WTC11 (cell line): ENCODE measurements around the gene BATF.

Experiments used
- CTCF ChIP-seq: fragments of 200-600 bp; IDR thresholded peaks from 2 replicates; pipeline ENCODE4 v1.8.0; 2022; ENCODE audit warnings: antibody characterized with exemption
- HMGXB4 ChIP-seq: sonication (generic); formaldehyde crosslinking; IDR thresholded peaks from 2 replicates; pipeline ENCODE4 v1.8.1; 2023; ENCODE audit warnings: mild to moderate bottlenecking, moderate library complexity, missing genetic modification reagents
- MAX ChIP-seq: sonication (generic); formaldehyde crosslinking; IDR thresholded peaks from 2 replicates; pipeline ENCODE4 v1.8.0; 2022; ENCODE audit warnings: mild to moderate bottlenecking, missing genetic modification reagents
- MYBL2 ChIP-seq: sonication (generic); formaldehyde crosslinking; IDR thresholded peaks from 2 replicates; pipeline ENCODE4 v1.8.1; 2023; ENCODE audit warnings: mild to moderate bottlenecking, moderate library complexity, missing genetic modification reagents
- NR1H2 ChIP-seq: sonication (generic); formaldehyde crosslinking; IDR thresholded peaks from 2 replicates; pipeline ENCODE4 v1.9.0; 2021; ENCODE audit warnings: mild to moderate bottlenecking, moderate library complexity, missing genetic modification reagents
- ZNF138 ChIP-seq: sonication (generic); formaldehyde crosslinking; conservative IDR thresholded peaks from 2 replicates; pipeline ENCODE4 v1.8.1; 2022; ENCODE audit warnings: mild to moderate bottlenecking, moderate library complexity, missing genetic modification reagents
- TF ChIP-seq, protein P1 (sequence below): sonication (generic); formaldehyde crosslinking; IDR thresholded peaks from 2 replicates; pipeline ENCODE4 v1.8.1; 2023; ENCODE audit warnings: mild to moderate bottlenecking, missing genetic modification reagents
- TF ChIP-seq, protein P2 (sequence below): sonication (generic); formaldehyde crosslinking; IDR thresholded peaks from 2 replicates; pipeline ENCODE4 v1.8.1; 2022; ENCODE audit warnings: low read depth, missing genetic modification reagents, borderline replicate concordance

DNA sequence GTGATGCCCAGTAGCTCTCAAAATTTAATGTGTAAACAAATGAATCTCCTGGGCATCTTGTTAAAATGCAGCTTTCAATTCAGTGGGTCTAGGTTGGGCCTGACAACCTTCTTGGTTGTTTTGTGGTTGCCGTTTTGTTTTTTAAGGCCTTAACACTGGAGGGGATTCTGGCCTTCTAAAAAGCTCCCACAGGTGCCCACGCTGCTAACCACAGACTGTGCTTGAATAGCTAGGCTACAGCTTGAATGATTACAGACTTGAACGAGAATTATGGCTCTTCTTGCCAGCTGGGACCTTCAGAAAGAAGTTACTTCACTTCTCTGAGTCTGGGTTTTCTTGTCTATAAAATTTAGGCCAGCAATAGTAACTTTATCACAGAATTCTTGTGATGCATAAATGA is 54.8 kb downstream of the BATF start:
- TF ChIP-seq ZNF138 (CRISPR knock-in tag) (no peak), MYBL2 (no peak), CTCF (no peak), HMGXB4 (CRISPR knock-in tag) (no peak), MAX (CRISPR knock-in tag) (no peak), NR1H2 (no peak)
- TF ChIP-seq, protein P1, sequence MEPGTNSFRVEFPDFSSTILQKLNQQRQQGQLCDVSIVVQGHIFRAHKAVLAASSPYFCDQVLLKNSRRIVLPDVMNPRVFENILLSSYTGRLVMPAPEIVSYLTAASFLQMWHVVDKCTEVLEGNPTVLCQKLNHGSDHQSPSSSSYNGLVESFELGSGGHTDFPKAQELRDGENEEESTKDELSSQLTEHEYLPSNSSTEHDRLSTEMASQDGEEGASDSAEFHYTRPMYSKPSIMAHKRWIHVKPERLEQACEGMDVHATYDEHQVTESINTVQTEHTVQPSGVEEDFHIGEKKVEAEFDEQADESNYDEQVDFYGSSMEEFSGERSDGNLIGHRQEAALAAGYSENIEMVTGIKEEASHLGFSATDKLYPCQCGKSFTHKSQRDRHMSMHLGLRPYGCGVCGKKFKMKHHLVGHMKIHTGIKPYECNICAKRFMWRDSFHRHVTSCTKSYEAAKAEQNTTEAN (CRISPR knock-in tag), result no peak
- TF ChIP-seq, protein P2, sequence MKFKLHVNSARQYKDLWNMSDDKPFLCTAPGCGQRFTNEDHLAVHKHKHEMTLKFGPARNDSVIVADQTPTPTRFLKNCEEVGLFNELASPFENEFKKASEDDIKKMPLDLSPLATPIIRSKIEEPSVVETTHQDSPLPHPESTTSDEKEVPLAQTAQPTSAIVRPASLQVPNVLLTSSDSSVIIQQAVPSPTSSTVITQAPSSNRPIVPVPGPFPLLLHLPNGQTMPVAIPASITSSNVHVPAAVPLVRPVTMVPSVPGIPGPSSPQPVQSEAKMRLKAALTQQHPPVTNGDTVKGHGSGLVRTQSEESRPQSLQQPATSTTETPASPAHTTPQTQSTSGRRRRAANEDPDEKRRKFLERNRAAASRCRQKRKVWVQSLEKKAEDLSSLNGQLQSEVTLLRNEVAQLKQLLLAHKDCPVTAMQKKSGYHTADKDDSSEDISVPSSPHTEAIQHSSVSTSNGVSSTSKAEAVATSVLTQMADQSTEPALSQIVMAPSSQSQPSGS (CRISPR knock-in tag), result no peak
